A549 (cell line): Measurements from ENCODE around the gene ADAMTS13. TPM values are rescaled to one million over a fixed set of nuclear protein-coding genes. Genes with fewer than 3 reads are reported as not detected.

ENCODE experiments used
- ATAC-seq, 2 experiments: fragments of 200-7000 bp in 1 of 2; fragments of >200 bp in 1 of 2; cut with Nextera tagmentation in 1 of 2; cut with Tn5 transposase in 1 of 2; 3 replicates each; pipeline versions ENCODE4 v1.8.0 to v1.9.1; 2018 to 2020; ENCODE audit warnings: mild to moderate bottlenecking in 1 of 2, moderate library complexity in 1 of 2
- CTCF ChIA-PET: fragments of 300-600 bp; sonication (Branson Sonifier 250); formaldehyde crosslinking; extraction: SDS; loops from one replicate; lab custom pipeline; 2021; ENCODE audit warnings: antibody characterized with exemption, inconsistent platforms; lab: Yijun Ruan, JAX
- POLR2A ChIA-PET: fragments of 350-600 bp; formaldehyde crosslinking; extraction: SDS; loops from one replicate; lab custom pipeline; 2021; ENCODE audit warnings: antibody characterized with exemption, inconsistent platforms; lab: Yijun Ruan, JAX
- DNase-seq, 2 experiments: peaks; one replicate each; pipeline versions ENCODE4 v3.0.0 to v3.0.0-alpha.2; 2011 to 2016; ENCODE audit warnings: low read depth in 1 of 2, low spot score in 1 of 2
- FAIRE-seq: peaks from 2 replicates; lab custom pipeline; 2011; peaks lifted over from hg19 to GRCh38; lab: Jason Lieb, UNC
- H3K27ac ChIP-seq, 2 experiments: fragments of >200 bp; sonication (Bioruptor Twin); formaldehyde crosslinking; 3 replicates each; pipeline ENCODE4 v1.5.1; 2016 to 2017
- H3K4me1 ChIP-seq: fragments of >200 bp; sonication (Bioruptor Twin); formaldehyde crosslinking; 3 replicates; pipeline ENCODE4 v1.6.1; 2016
- H3K4me2 ChIP-seq: fragments of >200 bp; sonication (Bioruptor Twin); formaldehyde crosslinking; 3 replicates; pipeline ENCODE4 v1.6.1; 2016
- H3K4me3 ChIP-seq: fragments of >200 bp; sonication (Bioruptor Twin); formaldehyde crosslinking; 3 replicates; pipeline ENCODE4 v1.5.1; 2016
- H3K9me3 ChIP-seq: fragments of >200 bp; sonication (Bioruptor Twin); formaldehyde crosslinking; 3 replicates; pipeline ENCODE4 v1.6.1; 2016
- BHLHE40 ChIP-seq: IDR thresholded peaks from 2 replicates; pipeline ENCODE4 v1.6.1; 2012; ENCODE audit warnings: low read depth, low read length, inconsistent platforms
- CBX2 ChIP-seq: fragments of 200-600 bp; sonication (generic); IDR thresholded peaks from 2 replicates; pipeline ENCODE4 v1.6.1; 2016; ENCODE audit warnings: low read depth, mild to moderate bottlenecking, borderline replicate concordance
- E2F6 ChIP-seq: IDR thresholded peaks from 2 replicates; pipeline ENCODE4 v1.6.1; 2012; ENCODE audit warnings: low read depth, borderline replicate concordance
- EHF ChIP-seq: fragments of 250-450 bp; sonication (Bioruptor Pico); IDR thresholded peaks from 2 replicates; pipeline ENCODE4 v1.5.0; 2020; ENCODE audit warnings: mild to moderate bottlenecking
- FOSB ChIP-seq: fragments of 250-450 bp; sonication (Bioruptor Pico); IDR thresholded peaks from 2 replicates; pipeline ENCODE4 v1.5.0; 2020; ENCODE audit warnings: mild to moderate bottlenecking, moderate library complexity
- HES2 ChIP-seq: fragments of >200 bp; sonication (Bioruptor Twin); formaldehyde crosslinking; IDR thresholded peaks from 2 replicates; pipeline ENCODE4 v1.6.1; 2016
- HEYL ChIP-seq: fragments of 250-450 bp; sonication (Bioruptor Pico); IDR thresholded peaks from 2 replicates; pipeline ENCODE4 v1.8.0; 2021; ENCODE audit warnings: mild to moderate bottlenecking, moderate library complexity
- HOXB5 ChIP-seq: fragments of 250-450 bp; sonication (Bioruptor Pico); IDR thresholded peaks from 2 replicates; pipeline ENCODE4 v1.5.0; 2020; ENCODE audit warnings: mild to moderate bottlenecking, moderate library complexity
- JUN ChIP-seq, 2 experiments: fragments of >200 bp; sonication (Bioruptor Twin); formaldehyde crosslinking; IDR thresholded peaks; 2 replicates in 1 of 2; 3 replicates in 1 of 2; pipeline ENCODE4 v1.6.1; 2016 to 2017
- JUNB ChIP-seq: fragments of >200 bp; sonication (Bioruptor Twin); formaldehyde crosslinking; IDR thresholded peaks from 2 replicates; pipeline ENCODE4 v1.6.1; 2016
- KDM5A ChIP-seq: fragments of 200-600 bp; sonication (generic); IDR thresholded peaks from 2 replicates; pipeline ENCODE4 v1.6.1; 2016; ENCODE audit warnings: antibody characterized with exemption, mild to moderate bottlenecking
- MAZ ChIP-seq: fragments of 150-350 bp; IDR thresholded peaks from 2 replicates; pipeline ENCODE4 v1.6.1; 2014; ENCODE audit warnings: antibody characterized with exemption, low read depth, low read length, borderline replicate concordance
- NFE2L2 ChIP-seq: fragments of 150-350 bp; conservative IDR thresholded peaks from 2 replicates; pipeline ENCODE4 v1.6.1; 2014; ENCODE audit warnings: low read length
- NPAS2 ChIP-seq: fragments of 250-450 bp; sonication (Bioruptor Pico); IDR thresholded peaks from 2 replicates; pipeline ENCODE4 v1.8.0; 2022; ENCODE audit warnings: mild to moderate bottlenecking, moderate library complexity, borderline replicate concordance
- PBX3 ChIP-seq: IDR thresholded peaks from 2 replicates; pipeline ENCODE4 v1.6.1; 2012
- POLR2AphosphoS2 ChIP-seq: conservative IDR thresholded peaks from 2 replicates; pipeline ENCODE4 v1.6.1; 2012; ENCODE audit warnings: low read length, improper control_type of control experiment, inconsistent platforms
- RARB ChIP-seq: fragments of 250-450 bp; sonication (Bioruptor Pico); IDR thresholded peaks from 2 replicates; pipeline ENCODE4 v1.8.0; 2021; ENCODE audit warnings: mild to moderate bottlenecking, moderate library complexity
- SREBF2 ChIP-seq: fragments of 450-650 bp; IDR thresholded peaks from 2 replicates; pipeline ENCODE4 v1.6.1; 2014; ENCODE audit warnings: mild to moderate bottlenecking, moderate library complexity
- WGBS: methylation state at CpG from one replicate; pipeline ENCODE4 v1.1.6; 2017; ENCODE audit errors: missing lambda C conversion rate; 5-methylcytosine and 5-hydroxymethylcytosine counted together
- polyA plus RNA-seq, 4 experiments: library from polyadenylated mRNA; depleted of rRNA in 3 of 4; stranded (reverse); fragments of >200 nt; fragmentation: RNase III in 1 of 4; extraction: RNeasy Plus Mini Kit Qiagen cat#74134 plus additional on column Dnase treatment in 1 of 4; gene quantifications; 2 replicates in 3 of 4; 3 replicates in 1 of 4; pipeline ENCODE4 v1.2.3, GENCODE V29; 2011 to 2017
- TF ChIP-seq, protein P1 (sequence below): fragments of 150-350 bp; IDR thresholded peaks from 2 replicates; pipeline ENCODE4 v1.6.1; 2014; ENCODE audit warnings: low read depth, mild to moderate bottlenecking, low read length
- TF ChIP-seq, protein P2 (sequence below): fragments of 250-450 bp; sonication (Bioruptor Pico); IDR thresholded peaks from 2 replicates; pipeline ENCODE4 v1.5.0; 2020; ENCODE audit warnings: low read depth, mild to moderate bottlenecking, moderate library complexity

The ADAMTS13 gene
- polyA plus RNA-seq, 2 of the 4 experiments (the other 2 are of a cell fraction): 0.80 to 0.98 TPM

DNA sequence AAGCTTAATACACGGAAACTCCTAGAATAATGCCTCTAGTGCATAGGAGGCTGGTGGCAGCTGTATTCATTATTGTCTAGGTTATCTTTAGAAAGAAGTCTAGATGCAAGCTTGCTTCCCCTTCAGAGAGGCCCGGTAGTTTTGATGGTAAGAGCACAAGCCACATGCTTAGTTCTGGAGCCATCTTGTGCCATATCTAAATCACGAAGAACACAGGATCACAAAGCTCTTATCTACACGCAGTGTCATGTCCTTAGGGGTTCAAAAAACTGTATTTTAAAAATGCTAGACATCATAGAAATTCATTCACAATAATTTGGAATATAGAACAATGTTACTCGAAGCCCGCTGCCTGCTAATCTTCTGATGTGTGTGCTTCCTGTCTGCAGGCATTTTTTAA lies 43.8 kb downstream of the ADAMTS13 start (continued):
- TF ChIP-seq HOXB5 (no peak), HES2 (no peak), BHLHE40 (no peak)

DNA sequence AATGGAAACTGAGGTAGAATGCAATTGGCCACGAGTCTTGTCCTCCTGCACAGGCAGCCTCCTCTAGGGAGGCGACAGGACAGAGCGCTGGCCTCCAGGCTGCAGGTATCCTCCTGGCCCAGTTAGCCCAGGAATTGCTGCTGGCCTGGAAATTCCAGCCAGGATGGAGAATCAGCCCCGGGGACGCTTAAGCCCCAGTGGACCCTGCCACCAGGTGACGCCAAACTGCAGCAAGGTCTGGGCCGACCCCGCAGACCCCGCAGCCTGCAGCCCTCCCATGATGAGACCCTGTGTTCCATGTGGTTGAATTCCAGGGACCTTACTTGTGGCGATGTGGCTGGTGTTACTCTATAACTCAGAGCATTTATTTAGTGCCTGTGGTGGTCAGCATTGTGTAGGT lies 44.9 kb downstream of the ADAMTS13 start:
- no peak overlapping the region for H3K27ac ChIP-seq
- H3K4me2 ChIP-seq: no peak overlapping the region
- H3K4me3 ChIP-seq: no peak overlapping the region
- ChIA-PET POLR2A (interaction anchor here (3.4 kb wide), 1 partner anchor 7 kb away, joined by 9 read pairs; the partner anchor contains the start of gene CACFD1), CTCF (interaction anchor here (0.9 to 1.3 kb wide), 2 partner anchors 18 to 19 kb away, joined by 3 read pairs; no protein-coding TSS in a partner anchor)
- TF ChIP-seq NFE2L2 (no peak), MAZ (no peak), POLR2AphosphoS2 (no peak), HES2 (no peak), KDM5A (no peak), JUNB (no peak), RARB (CRISPR knock-in tag) (no peak), NPAS2 (CRISPR knock-in tag) (no peak), CBX2 (no peak), SREBF2 (no peak), BHLHE40 (no peak)
- FAIRE-seq (no peak), DNase-seq (no peak), ATAC-seq (no peak)
- H3K4me1 ChIP-seq: no peaks in the 10 kb centered on the region
- WGBS: 84% methylated on average over 10 of the region's 10 CpGs
- no peaks in the 10 kb centered on the region for H3K9me3 ChIP-seq

DNA sequence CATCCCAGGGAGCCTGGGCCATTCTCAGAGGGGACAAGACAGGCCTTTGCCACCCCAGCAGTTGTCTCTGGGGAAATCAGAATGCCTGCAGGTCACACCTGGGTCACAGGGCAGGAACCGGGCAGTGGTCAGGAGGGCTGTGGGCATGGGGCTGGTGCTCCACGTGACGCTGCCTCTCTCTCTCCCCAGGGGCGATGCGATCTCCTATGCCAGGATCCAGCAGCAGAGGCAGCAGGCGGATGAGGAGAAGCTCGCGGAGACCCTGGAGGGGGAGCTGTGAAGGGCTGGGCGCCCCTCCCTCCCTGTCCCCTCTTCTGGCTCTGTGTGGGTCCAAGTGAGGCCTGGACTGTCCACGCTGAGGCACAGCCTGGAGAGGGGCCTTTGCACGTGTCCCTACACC lies 46.2 kb downstream of the ADAMTS13 start:
- no peak overlapping the region for H3K27ac ChIP-seq
- ChIA-PET POLR2A (interaction anchor here (2.0 to 3.4 kb wide), 2 partner anchors 9 to 10 kb away, joined by 7 to 9 read pairs; partner anchors contain the start of genes CACFD1 and SLC2A6), CTCF (interaction anchor here (0.6 to 1.3 kb wide), 3 partner anchors 8 to 18 kb away, joined by 3 read pairs; no protein-coding TSS in a partner anchor)
- H3K9me3 ChIP-seq: no peaks in the 10 kb centered on the region
- peak in 1 of 2 experiments; percentile 10; a peak in 2 of 6 replicates for ATAC-seq
- H3K4me1 ChIP-seq: no peaks in the 10 kb centered on the region
- no peak overlapping the region for H3K4me2 ChIP-seq
- H3K4me3 ChIP-seq: no peak overlapping the region
- no peak for FAIRE-seq
- TF ChIP-seq, protein P1, sequence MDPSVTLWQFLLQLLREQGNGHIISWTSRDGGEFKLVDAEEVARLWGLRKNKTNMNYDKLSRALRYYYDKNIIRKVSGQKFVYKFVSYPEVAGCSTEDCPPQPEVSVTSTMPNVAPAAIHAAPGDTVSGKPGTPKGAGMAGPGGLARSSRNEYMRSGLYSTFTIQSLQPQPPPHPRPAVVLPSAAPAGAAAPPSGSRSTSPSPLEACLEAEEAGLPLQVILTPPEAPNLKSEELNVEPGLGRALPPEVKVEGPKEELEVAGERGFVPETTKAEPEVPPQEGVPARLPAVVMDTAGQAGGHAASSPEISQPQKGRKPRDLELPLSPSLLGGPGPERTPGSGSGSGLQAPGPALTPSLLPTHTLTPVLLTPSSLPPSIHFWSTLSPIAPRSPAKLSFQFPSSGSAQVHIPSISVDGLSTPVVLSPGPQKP: no peak
- TF ChIP-seq KDM5A: no peak
- TF ChIP-seq JUN (IDR thresholded peaks at IDR 0.05): no peak
- TF ChIP-seq, protein P2, sequence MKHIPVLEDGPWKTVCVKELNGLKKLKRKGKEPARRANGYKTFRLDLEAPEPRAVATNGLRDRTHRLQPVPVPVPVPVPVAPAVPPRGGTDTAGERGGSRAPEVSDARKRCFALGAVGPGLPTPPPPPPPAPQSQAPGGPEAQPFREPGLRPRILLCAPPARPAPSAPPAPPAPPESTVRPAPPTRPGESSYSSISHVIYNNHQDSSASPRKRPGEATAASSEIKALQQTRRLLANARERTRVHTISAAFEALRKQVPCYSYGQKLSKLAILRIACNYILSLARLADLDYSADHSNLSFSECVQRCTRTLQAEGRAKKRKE (CRISPR knock-in tag): no peak
- TF ChIP-seq E2F6: no peak
- no peak for TF ChIP-seq HEYL (CRISPR knock-in tag)
- TF ChIP-seq PBX3: no peak
- no peak for TF ChIP-seq FOSB (CRISPR knock-in tag)
- TF ChIP-seq POLR2AphosphoS2: no peak
- no peak for TF ChIP-seq EHF (CRISPR knock-in tag)
- DNase-seq: no peak
- 97% methylated on average over 5 of the region's 11 CpGs for WGBS
